PC-9 (cell line): Measurements from ENCODE around the gene CLEC4M. TPM values are rescaled to one million over a fixed set of nuclear protein-coding genes. Genes with fewer than 3 reads are reported as not detected.

Experiments used
- Bru-seq: library from RNA; stranded (reverse); fragments of 400-500 nt; gene quantifications from one replicate; lab custom pipeline; 2021; lab: Mats Ljungman, UMichigan
- BruChase-seq, 2 experiments: library from RNA; stranded (reverse); fragments of 400-500 nt; gene quantifications; one replicate each; lab custom pipeline; 2021; lab: Mats Ljungman, UMichigan
- BruUV-seq: library from RNA; stranded (reverse); fragments of 400-500 nt; replicated peaks from 2 replicates; lab custom pipeline; 2021; lab: Mats Ljungman, UMichigan
- CTCF ChIA-PET: fragments of 300-600 bp; sonication (Branson Sonifier 250); formaldehyde crosslinking; loops from one replicate; lab custom pipeline; 2022; ENCODE audit warnings: antibody characterized with exemption; lab: Charles Lee
- POLR2A ChIA-PET: fragments of 300-600 bp; sonication (Branson Sonifier 250); formaldehyde crosslinking; loops from one replicate; lab custom pipeline; 2022; ENCODE audit warnings: antibody characterized with exemption; ENCODE audit not compliant: unreplicated experiment; lab: Charles Lee
- DNase-seq, 2 experiments: peaks; one replicate each; pipeline versions ENCODE4 v3.0.0 to v3.0.0-alpha.2; 2015 to 2022; ENCODE audit warnings: mixed read lengths in 1 of 2
- H2AFZ ChIP-seq: fragments of 200-600 bp; sonication (generic); 2 replicates; pipeline ENCODE4 v1.8.1; 2017; ENCODE audit warnings: antibody characterized with exemption
- H3F3A ChIP-seq: fragments of 200-600 bp; sonication (generic); 2 replicates; pipeline ENCODE4 v1.8.1; 2017; ENCODE audit warnings: antibody characterized with exemption, mild to moderate bottlenecking, low read depth; ENCODE audit not compliant: insufficient read depth
- H3K27ac ChIP-seq: fragments of 200-600 bp; sonication (generic); 2 replicates; pipeline ENCODE4 v1.6.1; 2016; ENCODE audit warnings: mixed run types
- H3K27me3 ChIP-seq: fragments of 200-600 bp; sonication (generic); 2 replicates; pipeline ENCODE4 v1.6.1; 2016; ENCODE audit warnings: low read depth, mixed run types; ENCODE audit not compliant: insufficient read depth
- H3K36me3 ChIP-seq: fragments of 200-600 bp; sonication (generic); 2 replicates; pipeline ENCODE4 v1.6.1; 2016; ENCODE audit warnings: low read depth, mixed run types
- H3K4me1 ChIP-seq: fragments of 200-600 bp; sonication (generic); replicated peaks from 2 replicates; pipeline ENCODE4 v1.6.1; 2016; ENCODE audit warnings: mixed run types; ENCODE audit not compliant: insufficient read depth
- H3K4me2 ChIP-seq: fragments of 200-600 bp; sonication (generic); 2 replicates; pipeline ENCODE4 v1.6.1; 2017; ENCODE audit warnings: mixed run types
- H3K4me3 ChIP-seq: fragments of 200-600 bp; sonication (generic); 2 replicates; pipeline ENCODE4 v1.6.1; 2016; ENCODE audit warnings: mixed run types
- H3K79me2 ChIP-seq: fragments of 200-600 bp; sonication (generic); 2 replicates; pipeline ENCODE4 v1.6.1; 2017; ENCODE audit warnings: low read depth, mixed run types
- H3K9me2 ChIP-seq: fragments of 200-600 bp; sonication (generic); 2 replicates; pipeline ENCODE4 v1.8.1; 2017; ENCODE audit warnings: mild to moderate bottlenecking; ENCODE audit not compliant: insufficient read depth
- H3K9me3 ChIP-seq: fragments of 200-600 bp; sonication (generic); 2 replicates; pipeline ENCODE4 v1.8.1; 2016; ENCODE audit warnings: low read depth; ENCODE audit not compliant: insufficient read depth
- H4K20me1 ChIP-seq: fragments of 200-600 bp; sonication (generic); 2 replicates; pipeline ENCODE4 v1.8.1; 2017; ENCODE audit not compliant: insufficient read depth
- CTCF ChIP-seq: fragments of 200-600 bp; sonication (generic); conservative IDR thresholded peaks from 2 replicates; pipeline ENCODE4 v1.6.1; 2017; ENCODE audit warnings: mixed run types, antibody characterized with exemption, mild to moderate bottlenecking, moderate library complexity
- EZH2 ChIP-seq: fragments of 200-600 bp; sonication (generic); IDR thresholded peaks from 2 replicates; pipeline ENCODE4 v1.8.0; 2017; ENCODE audit warnings: antibody characterized with exemption, low read depth
- intact Hi-C: fragments of 100-400 bp; cut with micrococcal nuclease; formaldehyde crosslinking; loops from one replicate; pipeline ENCODE4 v1.10.0; 2022; ENCODE audit not compliant: unreplicated experiment
- long read RNA-seq: library from polyadenylated mRNA; stranded (forward); transcript quantifications from one replicate; pipeline ENCODE4 v2.0.0, GENCODE V29; 2022
- total RNA-seq: library from RNA; stranded (reverse); gene quantifications from 2 replicates; pipeline ENCODE4 v1.2.3, GENCODE V29; 2021

Gene CLEC4M
- total RNA-seq (not detected in 2 replicates), Bru-seq, nascent RNA (not detected), BruChase-seq, experiment 1, labeled RNA remaining after a 2-hour chase (not detected), BruChase-seq, experiment 2, labeled RNA remaining after a 6-hour chase (not detected)
- long read RNA-seq, result 0 reads

GRCh38 chr19:7762719-7763293, at the start of gene CLEC4M:
Gene CLEC4M, plus strand, starts transcription at chr19:7763243. Its CDS starts 24 bp downstream, at chr19:7763267.
- intact Hi-C loops, result no loop called here
- Histone ChIP-seq H3K4me2 (no peak within 1 kb of the TSS), H3F3A (no peaks in the 10 kb centered on the region), H2AFZ (no peak within 1 kb of the TSS), H3K4me3 (no peak within 1 kb of the TSS), H3K36me3 (no peaks in the 10 kb centered on the region), H3K27me3 (peaks cover 20% of the 10 kb centered on the region), H3K4me1 (no peaks in the 10 kb centered on the region), H4K20me1 (no peaks in the 10 kb centered on the region), H3K79me2 (no peaks in the 10 kb centered on the region), H3K27ac (no peak within 1 kb of the TSS), H3K9me2 (no peaks in the 10 kb centered on the region), H3K9me3 (peaks cover 7% of the 10 kb centered on the region; the same call in 1 of the 2 replicates)
- no peak for DNase-seq
- BruUV-seq, result no TSS peak
- no peak for TF ChIP-seq EZH2
- no peak for TF ChIP-seq CTCF
- ChIA-PET POLR2A (no interaction called here), CTCF (no interaction called here)

GRCh38 chr19:7715671-7716070, 47.4 kb upstream of the CLEC4M start:
- no peaks in the 10 kb centered on the region for H3K4me1 ChIP-seq
- H3K4me3 ChIP-seq, result no peak overlapping the region
- 0 out of 2 replicates have a peak, but pooled peaks cover 3% of the 10 kb centered on the region for H3K9me3 ChIP-seq
- no peak overlapping the region for H3K27ac ChIP-seq
- no peak overlapping the region for H2AFZ ChIP-seq
- no TSS peak for BruUV-seq
- no peaks in the 10 kb centered on the region for H4K20me1 ChIP-seq
- peaks cover 5% of the 10 kb centered on the region; the same call in 1 of the 2 replicates for H3K27me3 ChIP-seq
- ChIA-PET CTCF (no interaction called here), POLR2A (interaction anchor here (0.7 kb wide), 1 partner anchor 156 kb away, joined by 4 read pairs; no protein-coding TSS in a partner anchor)
- no peak for TF ChIP-seq EZH2
- no peak for TF ChIP-seq CTCF
- intact Hi-C loops, result no loop called here
- no peaks in the 10 kb centered on the region for H3K9me2 ChIP-seq
- no peaks in the 10 kb centered on the region for H3K36me3 ChIP-seq
- no peaks in the 10 kb centered on the region for H3F3A ChIP-seq
- H3K4me2 ChIP-seq, result no peak overlapping the region
- no peak for DNase-seq
- H3K79me2 ChIP-seq, result no peaks in the 10 kb centered on the region

- TF ChIP-seq CTCF (no peak), EZH2 (no peak)
- CTCF ChIA-PET, result no interaction called here
- no peaks in the 10 kb centered on the region for H3K4me1 ChIP-seq
- no peaks in the 10 kb centered on the region for H3K79me2 ChIP-seq
- POLR2A ChIA-PET, result no interaction called here
- no peak overlapping the region for H3K4me2 ChIP-seq
- 0 out of 2 replicates have a peak, but pooled peaks cover 3% of the 10 kb centered on the region for H3K9me3 ChIP-seq
- intact Hi-C loops, result no loop called here
- no peaks in the 10 kb centered on the region for H3K9me2 ChIP-seq
- H3K4me3 ChIP-seq, result no peak overlapping the region
- no peaks in the 10 kb centered on the region for H3K36me3 ChIP-seq
- BruUV-seq, result no TSS peak
- H2AFZ ChIP-seq, result no peak overlapping the region
- H3K27me3 ChIP-seq, result peaks cover 5% of the 10 kb centered on the region; the same call in 1 of the 2 replicates
- no peak overlapping the region for H3K27ac ChIP-seq
- H3F3A ChIP-seq, result no peaks in the 10 kb centered on the region
- DNase-seq, result no peak
- no peaks in the 10 kb centered on the region for H4K20me1 ChIP-seq
Measured at GRCh38 chr19:7716762-7717161, 46.3 kb upstream of the CLEC4M start.
